Gastrocnemius medialis (tissue), 4 donors: ENCODE data around the gene ABHD15. TPM values are rescaled to one million over a fixed set of nuclear protein-coding genes. Genes with fewer than 3 reads are reported as not detected.

Experiments
- ATAC-seq, 2 donors: fragments of 150-250 bp; one replicate each; pipeline ENCODE4 v1.9.1; 2016
- DNase-seq, 2 donors: peaks; one replicate each; pipeline ENCODE4 v3.0.0-alpha.2; 2019
- H3K27ac ChIP-seq, 4 donors: fragments of 200-600 bp; sonication (generic); 1 replicate in 1 of 4; 2 replicates in 3 of 4; pipeline ENCODE4 v1.5.1; 2016 to 2018; ENCODE audit warnings: mild to moderate bottlenecking in 2 of 4, moderate library complexity in 1 of 4
- H3K27me3 ChIP-seq, 3 donors: fragments of 200-600 bp; sonication (generic) in 2 of 3; 1 replicate in 1 of 3; 2 replicates in 2 of 3; pipeline versions ENCODE4 v1.5.1 to v1.6.0; 2016 to 2019; ENCODE audit warnings: mild to moderate bottlenecking in 1 of 3, moderate library complexity in 1 of 3
- H3K36me3 ChIP-seq, 2 donors: fragments of 200-600 bp; sonication (generic) in 1 of 2; one replicate each; pipeline ENCODE4 v1.5.1; 2017 to 2018
- H3K4me1 ChIP-seq, 2 donors: fragments of 200-600 bp; sonication (generic) in 1 of 2; one replicate each; pipeline ENCODE4 v1.5.1; 2016 to 2017; ENCODE audit warnings: mild to moderate bottlenecking in 2 of 2
- H3K4me3 ChIP-seq, 4 donors: fragments of 200-600 bp; sonication (generic) in 3 of 4; 1 replicate in 1 of 4; 2 replicates in 3 of 4; pipeline ENCODE4 v1.5.1; 2016 to 2019; ENCODE audit warnings: mild to moderate bottlenecking in 2 of 4
- H3K9me3 ChIP-seq, 3 donors: fragments of 200-600 bp; sonication (generic) in 2 of 3; 1 replicate in 1 of 3; 2 replicates in 2 of 3; pipeline ENCODE4 v1.5.1; 2016 to 2019
- CTCF ChIP-seq, 5 experiments: fragments of 450-650 bp in 3 of 5; fragments of 200-600 bp in 2 of 5; sonication (generic) in 2 of 5; IDR thresholded peaks in 4 of 5; conservative IDR thresholded peaks in 1 of 5; 1 replicate in 4 of 5; 2 replicates in 1 of 5; pipeline ENCODE4 v1.5.1; 2016 to 2019; ENCODE audit warnings: antibody characterized with exemption in 5 of 5, mild to moderate bottlenecking in 3 of 5, moderate library complexity in 3 of 5
- POLR2A ChIP-seq, 2 donors: fragments of 450-650 bp; IDR thresholded peaks; one replicate each; pipeline ENCODE4 v1.6.1; 2017; ENCODE audit warnings: antibody characterized with exemption in 2 of 2, mild to moderate bottlenecking in 2 of 2, moderate library complexity in 2 of 2
- in situ Hi-C, 4 donors: fragments of 200-750 bp; cut with MboI; loops; one replicate each; pipeline versions ENCODE4 v1.15.0 to v1.8.0; 2017; ENCODE audit warnings: low sequenced_read_pairs in 4 of 4
- intact Hi-C: fragments of 100-400 bp; cut with DNase I; formaldehyde crosslinking; loops from one replicate; pipeline ENCODE4 v1.15.1; 2023; ENCODE audit warnings: low total_unique reads
- total RNA-seq, 4 donors: library from RNA; depleted of rRNA; stranded (reverse); fragments of >200 nt; gene quantifications; one replicate each; pipeline versions ENCODE4 v1.1.0 to v1.2.3, GENCODE V29; 2016

The ABHD15 gene
- total RNA-seq, 4 donors from 2014 or later, result 2.6 to 5.7 (median 5.0) TPM

GRCh38 chr17:29591737-29592608, 25.1 kb upstream of the ABHD15 start:
- peak; percentile 73 to 82 for DNase-seq
- intact Hi-C loops, result loop anchor here (1.0 to 2.0 kb wide), 2 partner anchors 12 to 21 kb away; no protein-coding TSS in a partner anchor
- Histone ChIP-seq H3K4me1 (peaks cover 49 to 57% of the 10 kb centered on the region in 2 donors), H3K9me3 (no peaks in the 10 kb centered on the region), H3K27me3 (no peaks in the 10 kb centered on the region), H3K36me3 (no peaks in the 10 kb centered on the region), H3K4me3 (peak overlapping the region; percentile 58 to 89 (median 66)), H3K27ac (peak overlapping the region; percentile 85 to 98 (median 93))
- peak; percentile 31 to 37 for ATAC-seq
- in situ Hi-C loops, result loop anchor here in 1 of 4 donors (25.0 kb wide), 1 partner anchor 345 kb away; the partner anchor contains the start of genes EFCAB5 and SSH2
- TF ChIP-seq CTCF (IDR thresholded peaks at IDR 0.05 in 4 of 5, conservative IDR thresholded peaks at IDR 0.05 in 1 of 5) (peak; percentile 95 to 99 (median 98)), POLR2A (IDR thresholded peaks at IDR 0.05) (no peak)

GRCh38 chr17:29591146-29591736, 24.4 kb upstream of the ABHD15 start:
- DNase-seq, result peak in 1 of 2 donors; percentile 56
- no peaks in the 10 kb centered on the region for H3K36me3 ChIP-seq
- ATAC-seq, result peak; percentile 1 to 19
- no peaks in the 10 kb centered on the region for H3K27me3 ChIP-seq
- peak overlapping the region; percentile 85 to 98 (median 93) for H3K27ac ChIP-seq
- peak overlapping the region; percentile 58 to 89 (median 66) for H3K4me3 ChIP-seq
- in situ Hi-C loops (loop anchor here in 1 of 4 donors (25.0 kb wide), 1 partner anchor 346 kb away; the partner anchor contains the start of genes EFCAB5 and SSH2), intact Hi-C loops (loop anchor here (1.0 to 2.0 kb wide), 2 partner anchors 11 to 22 kb away; no protein-coding TSS in a partner anchor)
- TF ChIP-seq POLR2A (IDR thresholded peaks at IDR 0.05) (peak; percentile 4 to 7), CTCF (IDR thresholded peaks at IDR 0.05 in 4 of 5, conservative IDR thresholded peaks at IDR 0.05 in 1 of 5) (no peak)
- peaks cover 57 to 62% of the 10 kb centered on the region in 2 donors for H3K4me1 ChIP-seq
- H3K9me3 ChIP-seq, result no peaks in the 10 kb centered on the region

GRCh38 chr17:29590411-29591145, 23.7 kb upstream of the ABHD15 start:
- no peak for TF ChIP-seq POLR2A (IDR thresholded peaks at IDR 0.05)
- no peak for TF ChIP-seq CTCF (IDR thresholded peaks at IDR 0.05 in 4 of 5, conservative IDR thresholded peaks at IDR 0.05 in 1 of 5)
- peak overlapping the region; percentile 85 to 98 (median 93) for H3K27ac ChIP-seq
- H3K4me1 ChIP-seq, result peaks cover 62 to 65% of the 10 kb centered on the region in 2 donors
- no peaks in the 10 kb centered on the region for H3K27me3 ChIP-seq
- DNase-seq (no peak), ATAC-seq (peak; percentile 5 to 13)
- no peaks in the 10 kb centered on the region for H3K36me3 ChIP-seq
- H3K4me3 ChIP-seq, result peak overlapping the region; percentile 58 to 89 (median 66)
- intact Hi-C loops (loop anchor here (1.0 to 2.0 kb wide), 2 partner anchors 10 to 22 kb away; no protein-coding TSS in a partner anchor), in situ Hi-C loops (loop anchor here in 1 of 4 donors (25.0 kb wide), 1 partner anchor 347 kb away; the partner anchor contains the start of genes EFCAB5 and SSH2)
- no peaks in the 10 kb centered on the region for H3K9me3 ChIP-seq
